Measurements from ENCODE around the gene ADARB2. TPM values are rescaled to one million over a fixed set of nuclear protein-coding genes. Genes with fewer than 3 reads are reported as not detected.
"Not testable (repeated sequence)": the region's sequence is repeated elsewhere in the genome, so short reads cannot be mapped to it uniquely, and the experiment has no call there.

The ADARB2 gene
- total RNA-seq, 2 experiments from 2014 or later: 1.3 to 1.4 TPM

GRCh38 chr10:1358147-1358546 lies 379.2 kb downstream of the ADARB2 start:
- no peak for DNase-seq
- CTCF ChIA-PET: interaction anchor here (0.8 to 2.3 kb wide), 2 partner anchors 11 to 267 kb away, joined by 5 to 9 read pairs; no protein-coding TSS in a partner anchor
- Mint-ChIP-seq H3K27me3 (ENCODE audit: low read depth) (peaks cover 15% of the 10 kb centered on the region), H3K4me3 (no peak overlapping the region), H3K36me3 (ENCODE audit: low read depth) (no peaks in the 10 kb centered on the region), H3K9me3 (no peaks in the 10 kb centered on the region), H3K4me1 (ENCODE audit: low read depth) (peaks cover 13% of the 10 kb centered on the region), H3K27ac (no peak overlapping the region)
- intact Hi-C loops (cut with micrococcal nuclease): no loop called here

GRCh38 chr10:1356349-1356748 lies 381.0 kb downstream of the ADARB2 start:
- Mint-ChIP-seq H3K9me3 (no peaks in the 10 kb centered on the region), H3K4me3 (no peak overlapping the region), H3K36me3 (ENCODE audit: low read depth) (no peaks in the 10 kb centered on the region), H3K4me1 (ENCODE audit: low read depth) (peaks cover 13% of the 10 kb centered on the region), H3K27ac (no peak overlapping the region), H3K27me3 (ENCODE audit: low read depth) (peaks cover 4% of the 10 kb centered on the region)
- CTCF ChIA-PET: interaction anchor here (1.7 kb wide), 1 partner anchor 13 kb away, joined by 6 read pairs; no protein-coding TSS in a partner anchor
- no peak for DNase-seq
- intact Hi-C loops (cut with micrococcal nuclease): no loop called here

GRCh38 chr10:1354809-1355710 lies 382.3 kb downstream of the ADARB2 start:
- H3K4me3 Mint-ChIP-seq: no peak overlapping the region
- no peaks in the 10 kb centered on the region for H3K36me3 Mint-ChIP-seq (ENCODE audit: low read depth)
- no peak for DNase-seq
- no peaks in the 10 kb centered on the region for H3K9me3 Mint-ChIP-seq
- no peak overlapping the region for H3K27ac Mint-ChIP-seq
- peaks cover 13% of the 10 kb centered on the region for H3K4me1 Mint-ChIP-seq (ENCODE audit: low read depth)
- peaks cover 3% of the 10 kb centered on the region for H3K27me3 Mint-ChIP-seq (ENCODE audit: low read depth)
- intact Hi-C loops (cut with micrococcal nuclease): no loop called here
- CTCF ChIA-PET: interaction anchor here (0.6 to 1.7 kb wide), 2 partner anchors 14 to 32 kb away, joined by 3 to 6 read pairs; no protein-coding TSS in a partner anchor

- H3K27ac Mint-ChIP-seq; H3K9me3 Mint-ChIP-seq; H3K36me3 Mint-ChIP-seq (ENCODE audit: low read depth); intact Hi-C loops (cut with micrococcal nuclease); H3K4me1 Mint-ChIP-seq (ENCODE audit: low read depth); DNase-seq; CTCF ChIA-PET; H3K4me3 Mint-ChIP-seq; H3K27me3 Mint-ChIP-seq (ENCODE audit: low read depth): not testable (repeated sequence)
These were observed 385.0 kb downstream of the ADARB2 start for GRCh38 chr10:1352296-1352695.

- Mint-ChIP-seq H3K27me3 (ENCODE audit: low read depth) (no peaks in the 10 kb centered on the region), H3K36me3 (ENCODE audit: low read depth) (no peaks in the 10 kb centered on the region), H3K9me3 (no peaks in the 10 kb centered on the region), H3K27ac (no peak overlapping the region), H3K4me3 (no peak overlapping the region), H3K4me1 (ENCODE audit: low read depth) (no peaks in the 10 kb centered on the region)
- no peak for DNase-seq
- CTCF ChIA-PET: no interaction called here
- intact Hi-C loops (cut with micrococcal nuclease): no loop called here
These were observed 388.6 kb downstream of the ADARB2 start for GRCh38 chr10:1348773-1349050.

- Mint-ChIP-seq H3K27ac (no peak overlapping the region), H3K9me3 (no peaks in the 10 kb centered on the region), H3K27me3 (ENCODE audit: low read depth) (no peaks in the 10 kb centered on the region), H3K36me3 (ENCODE audit: low read depth) (no peaks in the 10 kb centered on the region), H3K4me3 (no peak overlapping the region), H3K4me1 (ENCODE audit: low read depth) (no peaks in the 10 kb centered on the region)
- no peak for DNase-seq
- intact Hi-C loops (cut with micrococcal nuclease): no loop called here
- CTCF ChIA-PET: no interaction called here
These were observed 389.2 kb downstream of the ADARB2 start for GRCh38 chr10:1347962-1348772.

GRCh38 chr10:1347525-1347924 lies 389.8 kb downstream of the ADARB2 start:
- H3K27me3 Mint-ChIP-seq (ENCODE audit: low read depth): no peaks in the 10 kb centered on the region
- no peaks in the 10 kb centered on the region for H3K4me1 Mint-ChIP-seq (ENCODE audit: low read depth)
- H3K9me3 Mint-ChIP-seq: no peaks in the 10 kb centered on the region
- CTCF ChIA-PET: no interaction called here
- no peak for DNase-seq
- H3K4me3 Mint-ChIP-seq: no peak overlapping the region
- intact Hi-C loops (cut with micrococcal nuclease): no loop called here
- H3K27ac Mint-ChIP-seq: no peak overlapping the region
- no peaks in the 10 kb centered on the region for H3K36me3 Mint-ChIP-seq (ENCODE audit: low read depth)

GRCh38 chr10:1346201-1346600 lies 391.1 kb downstream of the ADARB2 start:
- Mint-ChIP-seq H3K27me3 (ENCODE audit: low read depth) (no peaks in the 10 kb centered on the region), H3K27ac (no peak overlapping the region), H3K9me3 (no peaks in the 10 kb centered on the region), H3K36me3 (ENCODE audit: low read depth) (no peaks in the 10 kb centered on the region), H3K4me1 (ENCODE audit: low read depth) (no peaks in the 10 kb centered on the region), H3K4me3 (no peak overlapping the region)
- CTCF ChIA-PET: no interaction called here
- DNase-seq: no peak
- intact Hi-C loops (cut with micrococcal nuclease): no loop called here

GRCh38 chr10:1345368-1345767 lies 392.0 kb downstream of the ADARB2 start:
- no peak overlapping the region for H3K27ac Mint-ChIP-seq
- no peaks in the 10 kb centered on the region for H3K9me3 Mint-ChIP-seq
- no peaks in the 10 kb centered on the region for H3K36me3 Mint-ChIP-seq (ENCODE audit: low read depth)
- H3K4me1 Mint-ChIP-seq (ENCODE audit: low read depth): no peaks in the 10 kb centered on the region
- CTCF ChIA-PET: no interaction called here
- no peaks in the 10 kb centered on the region for H3K27me3 Mint-ChIP-seq (ENCODE audit: low read depth)
- no peak overlapping the region for H3K4me3 Mint-ChIP-seq
- DNase-seq: no peak
- intact Hi-C loops (cut with micrococcal nuclease): no loop called here

- Mint-ChIP-seq H3K4me1 (ENCODE audit: low read depth) (no peaks in the 10 kb centered on the region), H3K9me3 (no peaks in the 10 kb centered on the region), H3K27me3 (ENCODE audit: low read depth) (no peaks in the 10 kb centered on the region), H3K36me3 (ENCODE audit: low read depth) (no peaks in the 10 kb centered on the region), H3K4me3 (no peak overlapping the region), H3K27ac (no peak overlapping the region)
- CTCF ChIA-PET: no interaction called here
- DNase-seq: no peak
- intact Hi-C loops (cut with micrococcal nuclease): no loop called here
These were observed 392.5 kb downstream of the ADARB2 start for GRCh38 chr10:1344846-1345245.

GRCh38 chr10:1344408-1344807 lies 392.9 kb downstream of the ADARB2 start:
- no peaks in the 10 kb centered on the region for H3K36me3 Mint-ChIP-seq (ENCODE audit: low read depth)
- CTCF ChIA-PET: no interaction called here

GRCh38 chr10:1343176-1343575 lies 394.1 kb downstream of the ADARB2 start:
- Mint-ChIP-seq H3K27ac (no peak overlapping the region), H3K4me3 (no peak overlapping the region), H3K27me3 (ENCODE audit: low read depth) (no peaks in the 10 kb centered on the region), H3K4me1 (ENCODE audit: low read depth) (no peaks in the 10 kb centered on the region), H3K36me3 (ENCODE audit: low read depth) (no peaks in the 10 kb centered on the region), H3K9me3 (no peaks in the 10 kb centered on the region)
- DNase-seq: no peak
- intact Hi-C loops (cut with micrococcal nuclease): no loop called here
- CTCF ChIA-PET: no interaction called here

More at GRCh38 chr10:1344408-1344807, 392.9 kb downstream of the ADARB2 start:
- Mint-ChIP-seq H3K4me3 (no peak overlapping the region), H3K4me1 (ENCODE audit: low read depth) (no peaks in the 10 kb centered on the region), H3K27me3 (ENCODE audit: low read depth) (no peaks in the 10 kb centered on the region), H3K27ac (no peak overlapping the region), H3K9me3 (no peaks in the 10 kb centered on the region)
- no peak for DNase-seq
- intact Hi-C loops (cut with micrococcal nuclease): no loop called here

GRCh38 chr10:1341052-1341451 lies 396.3 kb downstream of the ADARB2 start:
- DNase-seq; H3K4me3 Mint-ChIP-seq; H3K27ac Mint-ChIP-seq; H3K9me3 Mint-ChIP-seq; intact Hi-C loops (cut with micrococcal nuclease); CTCF ChIA-PET; H3K27me3 Mint-ChIP-seq (ENCODE audit: low read depth); H3K36me3 Mint-ChIP-seq (ENCODE audit: low read depth); H3K4me1 Mint-ChIP-seq (ENCODE audit: low read depth): not testable (repeated sequence)

All from activated naive CD4-positive, alpha-beta T cell treated with anti-CD3 and anti-CD28 coated beads for 36 hours (primary cell).